Neural progenitor cell (in vitro differentiated cells): ENCODE data around the gene BLOC1S4.

ENCODE experiments used
- CTCF ChIP-seq: fragments of 200-600 bp; sonication (generic); IDR thresholded peaks from 2 replicates; pipeline ENCODE4 v1.5.1; 2017; ENCODE audit warnings: antibody characterized with exemption, mild to moderate bottlenecking
- EZH2 ChIP-seq: fragments of 200-600 bp; sonication (generic); IDR thresholded peaks from 2 replicates; pipeline ENCODE4 v1.6.1; 2017; ENCODE audit warnings: antibody characterized with exemption, mild to moderate bottlenecking, moderate library complexity
- EZH2phosphoT487 ChIP-seq: fragments of 200-600 bp; sonication (generic); IDR thresholded peaks from 2 replicates; pipeline ENCODE4 v1.6.1; 2017; ENCODE audit warnings: antibody characterized with exemption

GRCh38 chr4:6673660-6674499, 42.1 kb upstream of the BLOC1S4 start:
- TF ChIP-seq CTCF (no peak), EZH2phosphoT487 (no peak), EZH2 (no peak)
